Upper lobe of left lung (tissue), 4 donors: ENCODE data around the gene RUNX2.

Source experiments
- POLR2A ChIP-seq, 4 donors: fragments of 450-650 bp; IDR thresholded peaks; one replicate each; pipeline ENCODE4 v1.5.1; 2016 to 2017; ENCODE audit warnings: antibody characterized with exemption in 4 of 4, mild to moderate bottlenecking in 2 of 4
- TF ChIP-seq, protein P1 (sequence below), 6 experiments: fragments of 450-650 bp in 4 of 6; fragments of 200-600 bp in 2 of 6; sonication (generic) in 2 of 6; IDR thresholded peaks; one replicate each; pipeline ENCODE4 v1.5.1; 2016 to 2019; ENCODE audit warnings: antibody characterized with exemption in 6 of 6

DNA sequence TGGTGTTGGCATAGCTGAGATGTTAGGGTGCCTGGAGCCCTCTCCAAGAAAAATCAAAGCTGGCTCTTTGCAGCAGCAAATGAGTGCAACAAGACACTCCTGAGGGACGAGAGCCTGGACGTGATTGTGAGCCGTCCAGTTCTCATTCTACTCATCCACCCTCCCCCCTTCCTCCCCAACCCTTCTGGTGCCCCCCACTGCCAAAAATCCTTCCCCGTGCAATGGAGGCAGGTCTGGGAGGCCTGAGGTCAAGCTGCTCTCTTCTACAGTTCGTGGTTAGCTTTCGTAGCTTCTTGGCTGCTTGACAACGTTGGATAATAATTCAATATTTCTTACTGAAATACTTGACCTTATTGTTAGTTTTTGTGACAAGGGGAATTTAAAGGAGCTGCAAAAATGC, 234.9 kb downstream of the RUNX2 start:
- no peak for TF ChIP-seq POLR2A (IDR thresholded peaks at IDR 0.05)
- TF ChIP-seq, protein P1, sequence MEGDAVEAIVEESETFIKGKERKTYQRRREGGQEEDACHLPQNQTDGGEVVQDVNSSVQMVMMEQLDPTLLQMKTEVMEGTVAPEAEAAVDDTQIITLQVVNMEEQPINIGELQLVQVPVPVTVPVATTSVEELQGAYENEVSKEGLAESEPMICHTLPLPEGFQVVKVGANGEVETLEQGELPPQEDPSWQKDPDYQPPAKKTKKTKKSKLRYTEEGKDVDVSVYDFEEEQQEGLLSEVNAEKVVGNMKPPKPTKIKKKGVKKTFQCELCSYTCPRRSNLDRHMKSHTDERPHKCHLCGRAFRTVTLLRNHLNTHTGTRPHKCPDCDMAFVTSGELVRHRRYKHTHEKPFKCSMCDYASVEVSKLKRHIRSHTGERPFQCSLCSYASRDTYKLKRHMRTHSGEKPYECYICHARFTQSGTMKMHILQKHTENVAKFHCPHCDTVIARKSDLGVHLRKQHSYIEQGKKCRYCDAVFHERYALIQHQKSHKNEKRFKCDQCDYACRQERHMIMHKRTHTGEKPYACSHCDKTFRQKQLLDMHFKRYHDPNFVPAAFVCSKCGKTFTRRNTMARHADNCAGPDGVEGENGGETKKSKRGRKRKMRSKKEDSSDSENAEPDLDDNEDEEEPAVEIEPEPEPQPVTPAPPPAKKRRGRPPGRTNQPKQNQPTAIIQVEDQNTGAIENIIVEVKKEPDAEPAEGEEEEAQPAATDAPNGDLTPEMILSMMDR (IDR thresholded peaks at IDR 0.05) = no peak
